Prostate gland (tissue), 2 donors: ENCODE results near the gene EEA1. TPM values are rescaled to one million over a fixed set of nuclear protein-coding genes. Genes with fewer than 3 reads are reported as not detected.

Experiments used
- DNase-seq: peaks from one replicate; pipeline ENCODE4 v3.0.0-alpha.2; 2019; ENCODE audit warnings: low spot score
- H3K27ac ChIP-seq, 2 donors: fragments of 200-600 bp; sonication (generic); 2 replicates each; pipeline ENCODE4 v1.5.1; 2017 to 2019
- H3K27me3 ChIP-seq: fragments of 200-600 bp; sonication (generic); replicated peaks from 2 replicates; pipeline ENCODE4 v1.5.1; 2019; ENCODE audit not compliant: insufficient read depth
- H3K36me3 ChIP-seq, 2 donors: fragments of 200-600 bp; sonication (generic); 1 replicate in 1 of 2; 2 replicates in 1 of 2; pipeline versions ENCODE4 v1.5.1 to v1.8.1; 2017 to 2019
- H3K4me1 ChIP-seq: fragments of 200-600 bp; sonication (generic); replicated peaks from 2 replicates; pipeline ENCODE4 v1.5.1; 2019
- H3K4me3 ChIP-seq, 2 donors: fragments of 200-600 bp; sonication (generic); 2 replicates each; pipeline ENCODE4 v1.5.1; 2017 to 2019
- H3K9me3 ChIP-seq: fragments of 200-600 bp; sonication (generic); 2 replicates; pipeline ENCODE4 v1.5.1; 2017
- POLR2A ChIP-seq: fragments of 450-650 bp; IDR thresholded peaks from one replicate; pipeline ENCODE4 v1.6.1; 2016; ENCODE audit warnings: antibody characterized with exemption, mild to moderate bottlenecking
- POLR2AphosphoS5 ChIP-seq: sonication (generic); formaldehyde crosslinking; IDR thresholded peaks from one replicate; pipeline ENCODE4 v1.6.1; 2017; ENCODE audit warnings: antibody characterized with exemption
- WGBS: methylation state at CpG from one replicate; pipeline ENCODE4 v1.1.5; 2018; 5-methylcytosine and 5-hydroxymethylcytosine counted together
- intact Hi-C: fragments of 100-400 bp; cut with DNase I; formaldehyde crosslinking; loops from one replicate; pipeline ENCODE4 v1.14.2; 2022
- total RNA-seq, 2 donors: library from RNA; depleted of rRNA; stranded (reverse); fragments of >200 nt; gene quantifications; one replicate each; pipeline ENCODE4 v1.1.0, GENCODE V29; 2016
- TF ChIP-seq, protein P1 (sequence below), 4 experiments: fragments of 200-600 bp in 2 of 4; fragments of 450-650 bp in 2 of 4; sonication (generic) in 2 of 4; IDR thresholded peaks; 1 replicate in 3 of 4; 2 replicates in 1 of 4; pipeline ENCODE4 v1.5.1; 2016 to 2019; ENCODE audit warnings: antibody characterized with exemption in 4 of 4, mild to moderate bottlenecking in 2 of 4, moderate library complexity in 2 of 4

Gene EEA1
- total RNA-seq, 2 donors from 2014 or later = 18.6 to 22.6 TPM

GRCh38 chr12:92926549-92926948 lies 2.5 kb downstream of the EEA1 start:
- Histone ChIP-seq H3K27me3 (no peaks in the 10 kb centered on the region), H3K36me3 (no peaks in the 10 kb centered on the region), H3K27ac (no peak overlapping the region), H3K4me1 (no peaks in the 10 kb centered on the region), H3K4me3 (no peak overlapping the region), H3K9me3 (no peaks in the 10 kb centered on the region)
- intact Hi-C loops = loop anchor here (5.0 kb wide), 1 partner anchor 451 kb away; the partner anchor contains the start of gene NUDT4
- WGBS = 60% methylated on average over 4 of the region's 4 CpGs
- TF ChIP-seq POLR2A = no peak
- no peak for TF ChIP-seq POLR2AphosphoS5
- TF ChIP-seq, protein P1, sequence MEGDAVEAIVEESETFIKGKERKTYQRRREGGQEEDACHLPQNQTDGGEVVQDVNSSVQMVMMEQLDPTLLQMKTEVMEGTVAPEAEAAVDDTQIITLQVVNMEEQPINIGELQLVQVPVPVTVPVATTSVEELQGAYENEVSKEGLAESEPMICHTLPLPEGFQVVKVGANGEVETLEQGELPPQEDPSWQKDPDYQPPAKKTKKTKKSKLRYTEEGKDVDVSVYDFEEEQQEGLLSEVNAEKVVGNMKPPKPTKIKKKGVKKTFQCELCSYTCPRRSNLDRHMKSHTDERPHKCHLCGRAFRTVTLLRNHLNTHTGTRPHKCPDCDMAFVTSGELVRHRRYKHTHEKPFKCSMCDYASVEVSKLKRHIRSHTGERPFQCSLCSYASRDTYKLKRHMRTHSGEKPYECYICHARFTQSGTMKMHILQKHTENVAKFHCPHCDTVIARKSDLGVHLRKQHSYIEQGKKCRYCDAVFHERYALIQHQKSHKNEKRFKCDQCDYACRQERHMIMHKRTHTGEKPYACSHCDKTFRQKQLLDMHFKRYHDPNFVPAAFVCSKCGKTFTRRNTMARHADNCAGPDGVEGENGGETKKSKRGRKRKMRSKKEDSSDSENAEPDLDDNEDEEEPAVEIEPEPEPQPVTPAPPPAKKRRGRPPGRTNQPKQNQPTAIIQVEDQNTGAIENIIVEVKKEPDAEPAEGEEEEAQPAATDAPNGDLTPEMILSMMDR (IDR thresholded peaks at IDR 0.05) = no peak
- DNase-seq = no peak

DNA sequence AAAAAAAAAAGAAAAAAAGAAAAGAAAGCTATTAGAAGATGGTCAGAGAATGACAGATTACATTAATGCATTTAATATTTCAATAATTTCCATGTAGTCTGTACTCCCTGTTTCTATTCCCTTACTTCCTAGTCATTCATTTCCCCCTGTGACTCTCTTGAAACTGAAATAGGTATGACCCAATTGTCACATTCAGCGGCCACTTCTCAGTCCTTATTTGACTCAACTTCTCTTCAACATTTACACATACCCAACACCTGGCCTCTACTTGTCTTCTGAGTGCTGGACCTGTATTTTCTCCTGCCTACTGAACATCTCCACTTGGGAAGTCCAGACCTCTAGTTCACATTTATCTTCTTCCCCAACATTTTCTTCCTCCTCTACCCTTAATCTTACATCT lies 7.2 kb downstream of the EEA1 start:
- intact Hi-C loops = no loop called here
- Histone ChIP-seq H3K36me3 (no peaks in the 10 kb centered on the region), H3K4me1 (no peaks in the 10 kb centered on the region), H3K27me3 (no peaks in the 10 kb centered on the region), H3K9me3 (no peaks in the 10 kb centered on the region), H3K27ac (no peak overlapping the region), H3K4me3 (no peak overlapping the region)
- DNase-seq = no peak
- TF ChIP-seq POLR2A = no peak
- no peak for TF ChIP-seq POLR2AphosphoS5
- TF ChIP-seq, protein P1 (IDR thresholded peaks at IDR 0.05) = no peak
- WGBS = 93% methylated on average over 1 of the region's 1 CpG

DNA sequence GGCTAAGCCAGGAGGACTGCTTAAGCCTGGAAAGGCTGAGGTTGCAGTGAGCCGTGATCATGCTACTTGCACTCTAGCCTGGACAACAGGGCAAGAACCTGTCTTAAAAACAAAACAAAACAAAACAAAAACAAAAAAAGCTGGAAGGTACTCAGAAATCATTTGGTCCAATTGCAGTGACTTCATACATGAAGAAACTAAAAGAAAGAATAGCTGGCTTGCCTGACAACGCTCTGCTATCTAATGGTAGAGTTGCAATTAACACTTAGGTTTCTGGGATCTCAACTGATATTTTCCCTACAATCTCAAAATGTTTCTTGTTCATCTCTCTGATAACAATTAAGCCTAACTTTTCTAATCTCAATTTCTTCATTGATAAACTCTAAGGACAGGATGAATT lies 13.7 kb downstream of the EEA1 start:
- no peak overlapping the region for H3K4me3 ChIP-seq
- TF ChIP-seq POLR2AphosphoS5 = no peak
- TF ChIP-seq POLR2A = no peak
- TF ChIP-seq, protein P1 (IDR thresholded peaks at IDR 0.05) = no peak
- H3K9me3 ChIP-seq = no peaks in the 10 kb centered on the region
- WGBS = 89% methylated on average over 2 of the region's 2 CpGs
- no peaks in the 10 kb centered on the region for H3K36me3 ChIP-seq
- H3K27ac ChIP-seq = no peak overlapping the region
- no peaks in the 10 kb centered on the region for H3K4me1 ChIP-seq
- DNase-seq = no peak
- no peaks in the 10 kb centered on the region for H3K27me3 ChIP-seq
- intact Hi-C loops = no loop called here

DNA sequence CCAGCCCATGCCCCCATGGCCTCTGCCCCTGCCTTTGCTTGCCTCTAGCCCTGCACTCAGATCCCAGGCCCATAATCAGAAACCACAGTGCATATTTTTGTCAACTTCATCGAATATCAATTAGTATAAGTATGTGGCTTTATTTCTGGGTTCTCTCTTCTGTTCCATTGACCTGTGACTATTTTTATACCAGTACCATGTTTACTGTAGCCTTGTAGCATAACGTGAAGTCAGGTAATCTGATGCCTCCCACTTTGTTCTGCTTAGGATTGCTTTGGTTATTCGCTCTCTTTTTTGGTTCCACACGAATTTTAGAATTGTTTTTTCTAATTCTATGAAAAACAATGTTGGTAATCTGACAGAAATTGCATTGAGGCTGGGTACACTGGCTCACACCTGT lies 14.9 kb downstream of the EEA1 start:
- TF ChIP-seq, protein P1 (IDR thresholded peaks at IDR 0.05) = no peak
- TF ChIP-seq POLR2A (no peak), POLR2AphosphoS5 (no peak)
- 84% methylated on average over 4 of the region's 4 CpGs for WGBS
- Histone ChIP-seq H3K4me1 (no peaks in the 10 kb centered on the region), H3K27me3 (no peaks in the 10 kb centered on the region), H3K9me3 (no peaks in the 10 kb centered on the region), H3K27ac (no peak overlapping the region), H3K36me3 (no peaks in the 10 kb centered on the region), H3K4me3 (no peak overlapping the region)
- no peak for DNase-seq
- intact Hi-C loops = no loop called here

DNA sequence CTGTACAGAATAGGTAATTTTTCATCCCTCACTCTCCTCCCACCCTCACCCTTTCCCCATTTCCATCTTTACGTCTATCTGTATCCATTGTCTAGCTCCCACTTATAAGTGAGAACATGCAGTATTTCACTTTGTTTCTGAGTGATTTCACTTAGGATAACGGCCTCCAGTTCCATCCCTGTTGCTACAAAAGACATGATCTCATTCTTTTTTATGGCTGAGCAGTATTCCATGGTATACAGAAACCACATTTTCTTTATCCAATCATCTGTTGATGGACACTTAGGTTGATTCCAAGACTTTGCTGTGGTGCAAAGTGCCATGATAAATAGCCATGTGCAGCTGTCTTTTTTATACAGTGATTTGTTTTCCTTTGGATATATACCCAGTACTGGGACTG lies 16.4 kb downstream of the EEA1 start:
- Histone ChIP-seq H3K4me3 (no peak overlapping the region), H3K27me3 (no peaks in the 10 kb centered on the region), H3K36me3 (no peaks in the 10 kb centered on the region), H3K4me1 (no peaks in the 10 kb centered on the region), H3K9me3 (no peaks in the 10 kb centered on the region), H3K27ac (no peak overlapping the region)
- TF ChIP-seq POLR2A (no peak), POLR2AphosphoS5 (no peak)
- TF ChIP-seq, protein P1 (IDR thresholded peaks at IDR 0.05) = no peak
- intact Hi-C loops = no loop called here
- WGBS = 91% methylated on average over 2 of the region's 2 CpGs
- no peak for DNase-seq
